ENCODE measurements around the gene CCSER1. TPM values are rescaled to one million over a fixed set of nuclear protein-coding genes. Genes with fewer than 3 reads are reported as not detected.

Gene CCSER1
- total RNA-seq, 4 donors from 2014 or later, result 3.6 to 7.0 (median 5.5) TPM

- Histone ChIP-seq H3K9me3 (no peaks in the 10 kb centered on the region), H3K36me3 (no peaks in the 10 kb centered on the region), H3K27me3 (no peaks in the 10 kb centered on the region), H3K4me3 (no peak overlapping the region), H3K4me1 (no peaks in the 10 kb centered on the region), H3K27ac (replicated peaks in 1 of 4) (no peak overlapping the region)
- TF ChIP-seq CTCF (IDR thresholded peaks at IDR 0.05) (no peak), POLR2AphosphoS5 (IDR thresholded peaks at IDR 0.05) (no peak), POLR2A (IDR thresholded peaks at IDR 0.05; ENCODE audit: low read depth) (no peak)
- WGBS, result 89% methylated on average over 1 of the region's 1 CpG
- no peak for DNase-seq (ENCODE audit: extremely low spot score)
- intact Hi-C loops (cut with DNase I), result no loop called here
Measured at GRCh38 chr4:90760059-90760458, 632.9 kb downstream of the CCSER1 start.

DNA sequence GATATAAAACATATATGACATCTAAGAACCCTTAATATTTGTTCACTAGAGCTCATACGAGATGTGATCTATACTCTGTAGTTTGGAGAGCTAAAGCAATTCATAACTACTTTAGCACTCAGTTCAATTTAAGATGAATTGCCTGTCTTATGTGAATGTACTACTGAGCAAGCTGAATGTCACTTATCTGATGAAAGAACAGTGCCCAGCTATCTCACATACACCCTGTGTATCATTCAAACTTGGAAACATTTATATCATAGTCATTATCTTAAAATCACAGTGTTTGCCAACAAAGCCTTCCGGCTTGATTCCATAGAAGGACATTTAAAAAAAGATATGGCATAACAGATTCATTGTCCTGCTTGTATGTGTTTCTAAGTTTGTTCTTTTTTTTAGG is 639.6 kb downstream of the CCSER1 start:
- H3K9me3 ChIP-seq, result no peaks in the 10 kb centered on the region
- no peak for TF ChIP-seq POLR2AphosphoS5 (IDR thresholded peaks at IDR 0.05)
- no peak for TF ChIP-seq POLR2A (IDR thresholded peaks at IDR 0.05; ENCODE audit: low read depth)
- TF ChIP-seq CTCF (IDR thresholded peaks at IDR 0.05), result no peak
- WGBS, result 85% methylated on average over 2 of the region's 2 CpGs
- H3K36me3 ChIP-seq, result no peaks in the 10 kb centered on the region
- H3K4me1 ChIP-seq, result no peaks in the 10 kb centered on the region
- no peak for DNase-seq (ENCODE audit: extremely low spot score)
- H3K27ac ChIP-seq (replicated peaks in 1 of 4), result no peak overlapping the region
- H3K27me3 ChIP-seq, result no peaks in the 10 kb centered on the region
- no peak overlapping the region for H3K4me3 ChIP-seq
- intact Hi-C loops (cut with DNase I), result no loop called here

DNA sequence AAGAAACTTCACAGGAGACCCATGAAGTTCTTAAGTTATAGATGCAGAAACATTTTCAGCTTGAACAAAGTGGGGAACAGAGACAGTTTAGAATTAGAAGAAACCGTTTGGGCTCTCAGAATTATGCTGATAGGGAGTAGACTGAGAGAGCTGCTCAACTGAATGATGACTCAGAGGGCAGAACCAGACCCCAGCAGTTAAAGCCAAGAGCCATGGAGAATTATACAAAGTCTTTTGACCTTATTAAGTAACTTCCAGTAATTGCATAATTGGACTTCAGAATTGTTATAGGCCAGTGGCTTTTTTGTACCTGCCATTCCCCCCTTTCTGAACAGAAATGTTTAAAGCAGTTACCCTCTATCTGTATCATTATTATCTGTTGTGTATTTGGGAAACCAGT is 642.1 kb downstream of the CCSER1 start:
- intact Hi-C loops (cut with DNase I), result no loop called here
- Histone ChIP-seq H3K9me3 (no peaks in the 10 kb centered on the region), H3K4me3 (no peak overlapping the region), H3K27ac (replicated peaks in 1 of 4) (no peak overlapping the region), H3K36me3 (no peaks in the 10 kb centered on the region), H3K4me1 (no peaks in the 10 kb centered on the region), H3K27me3 (no peaks in the 10 kb centered on the region)
- WGBS, result 82% methylated on average over 1 of the region's 1 CpG
- TF ChIP-seq CTCF (IDR thresholded peaks at IDR 0.05), result no peak
- no peak for TF ChIP-seq POLR2A (IDR thresholded peaks at IDR 0.05; ENCODE audit: low read depth)
- no peak for TF ChIP-seq POLR2AphosphoS5 (IDR thresholded peaks at IDR 0.05)
- TF ChIP-seq EP300 (IDR thresholded peaks at IDR 0.05), result no peak
- DNase-seq (ENCODE audit: extremely low spot score), result no peak

DNA sequence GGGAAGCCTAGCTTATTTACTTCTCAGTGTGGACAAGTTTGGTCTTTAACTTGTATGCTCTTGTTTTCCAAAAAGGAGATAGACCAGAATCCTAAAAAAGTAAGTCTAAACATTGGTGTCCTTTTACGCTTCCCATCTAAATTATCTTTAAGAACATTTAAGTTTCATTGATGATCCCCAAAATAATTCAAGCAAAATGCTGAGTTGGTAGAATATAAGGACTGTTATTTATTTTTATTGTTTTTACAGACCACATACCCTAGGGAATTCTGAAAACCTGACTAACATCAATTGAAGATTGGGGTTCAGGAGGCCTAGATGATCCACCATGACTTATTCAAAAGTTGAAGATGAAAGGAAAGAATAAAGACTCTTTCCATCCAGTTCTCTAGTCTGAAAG is 653.0 kb downstream of the CCSER1 start:
- Histone ChIP-seq H3K27me3 (no peaks in the 10 kb centered on the region), H3K4me3 (no peak overlapping the region), H3K27ac (replicated peaks in 1 of 4) (no peak overlapping the region), H3K4me1 (no peaks in the 10 kb centered on the region), H3K36me3 (no peaks in the 10 kb centered on the region), H3K9me3 (no peaks in the 10 kb centered on the region)
- intact Hi-C loops (cut with DNase I), result no loop called here
- TF ChIP-seq POLR2A (IDR thresholded peaks at IDR 0.05; ENCODE audit: low read depth), result no peak
- no peak for TF ChIP-seq POLR2AphosphoS5 (IDR thresholded peaks at IDR 0.05)
- no peak for TF ChIP-seq CTCF (IDR thresholded peaks at IDR 0.05)
- no peak for TF ChIP-seq EP300 (IDR thresholded peaks at IDR 0.05)
- 97% methylated on average over 1 of the region's 1 CpG for WGBS
- DNase-seq (ENCODE audit: extremely low spot score), result no peak

- no peaks in the 10 kb centered on the region for H3K36me3 ChIP-seq
- intact Hi-C loops (cut with DNase I), result no loop called here
- TF ChIP-seq EP300 (IDR thresholded peaks at IDR 0.05), result no peak
- no peak for TF ChIP-seq POLR2AphosphoS5 (IDR thresholded peaks at IDR 0.05)
- TF ChIP-seq CTCF (IDR thresholded peaks at IDR 0.05), result no peak
- no peak for TF ChIP-seq POLR2A (IDR thresholded peaks at IDR 0.05; ENCODE audit: low read depth)
- no peak overlapping the region for H3K4me3 ChIP-seq
- H3K9me3 ChIP-seq, result no peaks in the 10 kb centered on the region
- no peak overlapping the region for H3K27ac ChIP-seq (replicated peaks in 1 of 4)
- H3K27me3 ChIP-seq, result no peaks in the 10 kb centered on the region
- 94% methylated on average over 1 of the region's 1 CpG for WGBS
- DNase-seq (ENCODE audit: extremely low spot score), result no peak
- H3K4me1 ChIP-seq, result no peaks in the 10 kb centered on the region
Measured at GRCh38 chr4:90786602-90787001, 659.4 kb downstream of the CCSER1 start.

Measured in esophagus muscularis mucosa (tissue), 4 donors.